Skin of body (tissue), 2 donors: ENCODE measurements around the gene CD101. TPM values are rescaled to one million over a fixed set of nuclear protein-coding genes. Genes with fewer than 3 reads are reported as not detected.

Source experiments
- DNase-seq: peaks from one replicate; lab custom pipeline; 2025; lab: John Stamatoyannopoulos, UW
- total RNA-seq: library from RNA; depleted of rRNA; stranded (reverse); fragments of >200 nt; gene quantifications from one replicate; pipeline ENCODE4 v1.2.3, GENCODE V29; 2014

The CD101 gene
- total RNA-seq, 1 donor from 2014 or later = 1.8 TPM

GRCh38 chr1:116986421-116987255 lies 14.9 kb upstream of the CD101 start:
- no peak for DNase-seq

DNA sequence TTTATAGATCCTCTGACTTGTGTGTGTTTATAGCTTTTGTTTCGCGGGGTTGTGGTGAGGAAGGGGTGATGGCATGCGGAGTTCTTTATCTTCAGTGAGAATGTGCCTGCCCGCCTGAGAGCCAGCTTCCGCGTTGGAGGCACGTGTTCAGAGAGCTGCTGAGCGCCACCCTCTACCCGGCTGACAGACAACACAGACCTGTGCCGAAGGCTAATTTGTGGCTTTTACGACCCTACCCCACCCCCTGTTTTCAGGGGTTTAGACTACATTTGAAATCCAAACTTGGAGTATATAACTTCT lies 14.4 kb upstream of the CD101 start:
- no peak for DNase-seq

DNA sequence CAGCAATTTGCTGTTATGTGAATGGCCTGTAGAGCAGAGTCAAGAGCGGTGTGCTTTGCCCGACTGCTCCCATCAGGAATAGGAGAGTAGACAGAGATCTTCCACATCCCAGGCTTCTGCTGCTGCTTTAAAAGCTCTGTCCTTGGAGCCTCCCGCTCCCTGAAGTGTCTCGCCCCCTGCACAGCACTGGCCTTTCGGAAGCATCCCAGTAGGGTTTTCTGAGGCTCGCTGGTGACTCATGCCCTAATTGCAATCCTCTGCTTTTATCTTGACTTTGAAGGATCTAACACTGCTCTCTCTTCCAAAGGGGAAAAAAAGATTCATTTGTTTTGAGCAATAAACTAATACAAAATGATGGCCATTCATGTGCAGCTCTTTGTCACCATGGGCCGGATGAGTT lies 13.3 kb upstream of the CD101 start:
- DNase-seq = no peak

DNA sequence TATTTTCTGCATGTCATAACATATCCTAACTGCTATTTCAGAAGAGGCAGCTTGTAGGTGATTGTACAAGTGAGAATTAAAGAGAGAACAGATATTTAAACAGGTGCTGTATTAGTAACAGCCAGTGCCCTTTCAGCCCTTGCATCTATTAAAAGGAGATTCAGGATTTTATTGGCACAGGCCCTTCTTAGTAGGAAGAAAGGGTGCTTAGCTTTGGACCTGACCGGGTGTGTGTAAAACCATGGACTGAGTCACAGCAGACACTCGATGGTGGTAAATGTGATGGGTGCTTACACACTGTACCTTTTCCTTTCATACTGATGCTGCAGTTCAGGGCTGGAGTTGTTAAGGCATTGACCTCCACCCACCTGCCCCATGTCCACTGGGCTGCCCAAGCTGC lies 12.7 kb upstream of the CD101 start:
- DNase-seq = no peak

DNA sequence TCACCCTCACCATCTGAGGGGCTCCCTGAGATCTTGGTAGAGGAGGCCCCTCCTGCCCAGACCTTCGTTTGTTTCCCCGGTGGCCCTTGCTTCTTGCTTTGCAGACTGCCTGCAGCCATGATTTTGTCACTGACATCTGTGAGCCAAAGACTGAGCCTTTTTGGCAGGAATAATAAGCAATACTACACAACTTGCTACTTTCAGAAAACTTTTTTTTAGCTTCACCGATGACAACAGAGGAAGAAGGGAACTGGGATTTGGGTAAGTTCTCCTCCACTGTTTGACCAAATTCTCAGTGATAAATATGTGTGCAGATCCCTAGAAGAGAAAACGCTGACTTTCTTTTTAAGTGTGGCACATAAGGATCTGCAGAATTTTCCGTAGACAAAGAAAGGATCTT lies 11.7 kb upstream of the CD101 start:
- DNase-seq = no peak

DNA sequence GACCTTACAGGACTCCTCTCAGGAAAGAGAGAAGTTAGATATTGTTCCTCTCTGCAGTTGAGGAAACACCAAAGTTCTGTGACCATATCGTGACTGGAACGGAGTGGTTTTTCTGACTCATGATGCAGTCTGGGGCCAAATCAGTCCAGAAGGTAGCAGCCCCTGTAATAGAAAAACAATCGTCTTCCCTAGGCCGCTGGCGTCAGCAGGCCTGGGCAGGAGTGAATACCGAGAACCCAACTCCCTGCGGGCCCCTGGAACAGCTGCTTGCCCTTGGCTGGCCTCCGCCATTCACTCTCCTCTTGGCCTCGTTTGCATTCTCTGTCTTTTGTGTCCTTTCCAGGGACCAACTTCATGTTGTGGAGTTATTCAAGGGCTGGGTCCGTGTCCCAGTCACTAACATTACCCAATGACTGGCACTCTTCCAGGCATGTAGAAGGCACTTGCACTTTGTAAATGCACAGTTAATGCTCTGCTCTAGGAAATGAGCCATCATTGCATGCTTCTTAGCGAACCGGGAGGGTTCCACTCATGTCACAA lies 10.9 kb upstream of the CD101 start:
- DNase-seq = peak; percentile 62

DNA sequence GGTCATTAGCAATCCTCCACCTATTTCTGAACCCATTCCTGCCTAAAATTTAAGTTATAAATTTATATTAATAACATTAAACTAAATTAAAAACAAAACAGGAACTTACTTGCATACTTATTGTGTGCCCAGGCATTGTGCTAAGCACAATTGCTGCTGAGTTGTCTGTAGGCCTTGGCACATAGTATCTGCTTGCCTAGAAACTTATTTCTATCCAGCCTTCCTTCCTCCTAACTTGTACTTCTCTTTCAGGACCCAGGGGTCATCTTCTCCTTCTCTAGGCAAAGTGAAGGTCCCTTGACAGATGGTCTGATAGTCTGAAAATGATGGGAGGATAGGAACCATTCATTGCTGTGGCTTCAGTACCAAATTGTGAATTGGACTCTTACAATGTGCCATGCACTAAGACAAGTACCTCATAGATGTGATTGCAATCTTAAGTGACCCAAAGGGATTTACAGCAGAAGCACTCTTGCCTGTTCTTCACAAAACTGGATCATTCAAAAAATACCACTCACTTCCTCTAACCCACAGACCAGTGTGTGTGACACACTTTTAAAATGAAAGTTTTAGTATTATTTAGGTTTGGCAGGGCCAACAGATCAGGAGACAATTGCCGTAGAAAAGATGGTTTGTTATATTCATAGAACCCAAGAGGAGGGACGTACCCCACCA lies 10.3 kb upstream of the CD101 start:
- DNase-seq = no peak

DNA sequence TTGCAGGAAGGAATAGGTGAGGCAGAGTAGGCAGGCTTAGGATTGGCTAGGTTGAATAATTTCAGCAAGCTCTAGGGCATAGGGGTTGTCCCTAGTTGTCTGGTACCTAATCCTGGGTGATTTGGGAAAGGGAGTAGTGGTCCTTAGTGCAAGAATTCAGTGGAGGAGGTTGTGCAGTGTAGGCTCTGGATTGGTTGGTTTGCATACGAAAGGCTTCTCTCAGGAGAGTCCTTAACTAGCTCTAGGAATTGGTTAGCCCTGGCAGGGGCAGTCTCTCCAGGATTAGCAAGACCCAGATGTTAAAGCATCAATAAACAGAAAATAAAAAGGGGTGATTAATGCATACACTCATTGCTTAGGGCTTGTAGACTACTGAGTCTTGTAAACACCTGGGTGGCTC lies 9.6 kb upstream of the CD101 start:
- DNase-seq = no peak

GRCh38 chr1:116993286-116993685 lies 8.3 kb upstream of the CD101 start:
- DNase-seq = no peak

DNA sequence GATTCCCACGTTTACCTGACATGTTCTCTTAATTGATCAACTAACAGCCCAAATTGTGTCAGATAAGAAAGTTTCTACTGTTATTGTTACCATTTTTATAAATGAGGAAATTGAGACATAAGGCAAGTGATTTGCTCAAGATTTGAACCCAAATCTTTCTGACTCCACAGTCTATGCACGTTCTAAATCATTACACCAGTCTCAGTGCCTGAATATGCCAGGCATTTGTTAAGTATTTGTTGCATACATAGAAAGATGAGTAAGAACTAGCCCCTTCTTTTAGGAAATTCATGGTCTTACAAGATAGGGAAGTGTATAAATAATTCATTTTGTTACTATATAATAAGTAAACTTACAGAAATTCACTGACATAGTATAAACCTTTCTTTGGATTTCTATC lies 7.1 kb upstream of the CD101 start:
- no peak for DNase-seq

DNA sequence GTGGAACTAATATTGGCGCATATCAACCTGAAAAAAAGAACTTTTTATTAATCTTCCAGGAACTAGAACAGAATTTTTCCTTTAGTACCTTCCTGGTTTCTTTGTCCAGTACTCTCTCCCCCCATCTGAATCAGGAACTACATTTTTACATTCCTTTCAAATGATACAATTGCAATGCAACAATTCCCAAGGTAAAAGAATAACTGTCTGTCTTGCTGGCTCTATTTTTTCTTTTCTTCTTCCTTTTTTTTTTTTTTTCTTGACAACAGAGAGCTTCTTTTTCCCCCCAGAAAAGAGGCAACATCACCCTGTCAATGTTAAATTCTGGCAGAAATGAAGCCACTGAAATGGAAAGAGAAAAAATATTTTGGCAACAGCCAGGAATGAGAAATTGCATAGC lies 4.5 kb upstream of the CD101 start:
- peak; percentile 41 for DNase-seq

- DNase-seq = no peak
These were observed 3.9 kb upstream of the CD101 start for GRCh38 chr1:116997636-116998035.

DNA sequence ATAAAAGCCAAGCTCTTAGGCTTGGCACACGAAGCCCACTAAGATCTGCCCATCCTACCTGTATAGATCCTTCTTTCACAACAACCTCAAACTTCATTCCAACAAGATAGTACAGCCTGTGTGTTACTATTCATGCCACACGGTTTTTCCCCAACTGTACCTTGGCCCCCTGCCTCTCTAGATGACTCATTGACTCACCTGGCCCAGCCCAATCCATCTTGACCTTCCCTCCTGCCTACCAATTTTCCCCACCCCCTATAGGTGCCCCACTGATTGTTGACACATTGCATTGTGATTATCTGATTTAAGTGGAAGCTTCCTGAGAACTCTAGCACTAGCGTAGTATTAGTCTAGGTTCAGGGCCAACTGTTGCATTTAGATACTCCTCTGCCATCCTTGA lies 2.0 kb upstream of the CD101 start:
- DNase-seq = no peak

DNA sequence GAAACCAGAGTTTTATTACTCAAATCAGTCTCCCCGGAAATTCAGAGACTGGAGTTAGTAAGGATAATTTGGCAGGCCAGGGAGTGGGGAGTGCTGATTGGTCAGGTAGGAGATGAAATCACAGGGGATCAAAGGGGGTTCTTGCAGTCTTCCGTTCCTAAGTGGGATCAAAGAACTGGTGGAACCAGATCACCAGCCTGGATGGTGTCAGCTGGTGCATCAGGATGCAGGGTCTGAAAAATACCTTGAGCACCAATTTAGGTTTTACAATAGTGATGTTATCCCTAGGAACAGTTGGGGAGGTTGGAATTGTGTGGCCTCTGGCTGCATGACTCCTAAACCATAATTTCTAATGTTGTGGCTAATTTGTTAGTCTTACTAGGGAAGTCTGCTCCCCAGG lies 1.4 kb upstream of the CD101 start:
- DNase-seq = no peak

DNA sequence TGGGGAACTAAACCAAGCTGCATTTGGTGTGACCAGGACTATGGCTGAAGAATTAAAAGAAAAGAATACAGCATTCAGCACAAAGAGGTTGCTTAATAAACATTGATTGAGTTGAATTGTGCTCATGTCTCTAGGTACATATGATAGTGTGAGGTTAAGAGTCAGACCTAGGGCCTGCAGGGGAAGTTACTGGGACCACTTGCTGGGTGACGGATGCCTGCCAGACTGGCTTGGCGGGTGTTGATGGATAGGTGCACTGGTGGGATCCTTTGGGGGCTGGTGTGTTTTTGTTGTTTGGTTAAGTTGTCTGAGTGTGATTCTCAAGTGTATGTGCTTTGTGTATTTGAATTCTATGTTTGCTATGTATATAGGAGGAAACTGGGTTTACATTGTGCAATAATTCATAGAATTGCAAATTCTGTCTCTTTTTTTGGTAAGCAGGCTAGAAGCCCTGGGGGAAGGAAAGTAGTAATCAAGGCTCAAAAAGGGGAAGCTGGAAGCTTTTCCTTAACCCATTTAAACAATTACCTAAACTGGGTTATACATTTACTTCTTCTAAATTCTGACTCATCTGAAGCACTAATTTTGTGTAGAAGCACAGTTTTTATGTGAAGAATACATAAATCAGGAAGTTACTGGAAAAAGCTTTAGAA lies 1.8 kb downstream of the CD101 start:
- no peak for DNase-seq

DNA sequence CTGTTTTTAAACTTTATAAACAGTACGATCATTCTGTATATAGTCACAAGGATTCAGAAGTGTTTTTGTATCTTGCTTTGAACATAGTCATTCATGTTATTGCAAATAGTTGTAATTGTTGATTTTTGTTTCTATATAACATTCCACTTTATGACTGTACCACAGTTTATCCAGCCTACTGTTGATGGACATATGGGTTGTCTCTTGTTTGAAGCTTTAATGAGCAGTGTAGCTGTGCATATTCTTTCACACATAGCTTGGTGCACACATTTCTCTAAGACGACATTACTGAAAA lies 6.1 kb downstream of the CD101 start:
- no peak for DNase-seq

DNA sequence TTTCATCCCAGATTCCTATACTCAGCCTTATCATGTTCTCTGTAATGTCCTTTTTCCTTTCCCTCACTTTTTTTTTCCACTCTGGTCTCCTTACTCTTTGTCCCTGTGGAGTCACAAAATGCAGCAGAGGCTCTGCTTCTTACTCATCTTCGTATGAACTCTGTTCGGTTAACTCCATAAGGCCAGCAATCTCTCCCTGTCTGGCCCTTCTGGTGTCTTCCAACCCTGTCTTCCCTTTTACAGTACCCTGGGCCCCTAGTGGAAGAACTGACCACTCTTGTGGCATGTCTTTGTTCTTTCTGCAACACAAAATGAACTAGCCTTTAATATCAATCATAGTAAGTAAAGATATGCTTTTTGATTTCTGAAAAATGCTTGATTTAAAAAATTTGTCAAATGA lies 7.1 kb downstream of the CD101 start:
- no peak for DNase-seq

- DNase-seq = no peak
These were observed 7.6 kb downstream of the CD101 start for GRCh38 chr1:117009132-117009531.

DNA sequence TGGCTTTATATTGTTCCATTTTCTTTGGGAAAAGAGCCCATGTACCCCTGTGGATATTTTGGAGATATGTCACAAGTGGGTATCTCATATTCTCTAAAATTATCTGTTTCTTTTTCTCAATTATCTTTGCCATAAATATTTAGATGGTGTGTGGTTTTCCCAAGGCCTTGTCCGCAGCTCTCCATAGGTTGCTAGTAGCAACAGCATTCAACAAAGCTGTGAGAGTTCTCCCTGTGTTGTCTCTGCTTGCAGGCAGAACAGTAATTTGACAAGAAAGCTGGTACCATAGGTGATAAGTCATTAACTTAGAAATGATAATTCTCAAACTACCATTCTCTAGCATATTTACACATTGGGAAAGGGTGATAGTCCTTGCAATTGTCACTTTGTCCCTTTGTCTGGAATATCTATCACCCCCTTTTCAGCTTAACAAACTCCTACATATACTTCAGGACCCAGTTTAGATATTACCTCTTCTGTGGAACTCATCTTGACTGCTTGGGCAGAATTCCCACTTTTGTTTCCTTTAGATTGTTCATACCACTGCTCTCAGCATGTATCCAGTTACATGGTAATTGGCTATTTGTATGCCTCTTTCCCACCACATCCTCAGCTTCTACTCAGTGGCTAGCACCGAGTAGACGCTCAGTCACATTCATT lies 8.9 kb downstream of the CD101 start:
- DNase-seq = no peak

DNA sequence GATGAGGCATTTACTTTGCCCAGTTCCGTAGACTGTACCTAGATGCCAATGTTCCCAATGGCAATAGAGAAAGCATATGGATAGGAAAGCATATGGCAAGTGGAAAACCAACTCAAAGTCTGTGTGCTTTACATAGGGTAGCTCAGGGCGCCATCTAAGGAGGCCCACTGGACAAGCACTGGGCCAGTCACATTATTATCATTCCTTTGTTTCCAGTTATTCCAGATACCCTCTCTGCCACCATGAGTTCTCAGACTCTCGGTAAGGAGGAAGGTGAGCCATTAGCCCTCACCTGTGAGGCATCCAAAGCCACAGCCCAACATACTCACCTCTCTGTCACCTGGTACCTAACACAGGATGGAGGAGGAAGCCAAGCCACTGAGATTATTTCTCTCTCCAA lies 9.8 kb downstream of the CD101 start:
- DNase-seq = no peak

DNA sequence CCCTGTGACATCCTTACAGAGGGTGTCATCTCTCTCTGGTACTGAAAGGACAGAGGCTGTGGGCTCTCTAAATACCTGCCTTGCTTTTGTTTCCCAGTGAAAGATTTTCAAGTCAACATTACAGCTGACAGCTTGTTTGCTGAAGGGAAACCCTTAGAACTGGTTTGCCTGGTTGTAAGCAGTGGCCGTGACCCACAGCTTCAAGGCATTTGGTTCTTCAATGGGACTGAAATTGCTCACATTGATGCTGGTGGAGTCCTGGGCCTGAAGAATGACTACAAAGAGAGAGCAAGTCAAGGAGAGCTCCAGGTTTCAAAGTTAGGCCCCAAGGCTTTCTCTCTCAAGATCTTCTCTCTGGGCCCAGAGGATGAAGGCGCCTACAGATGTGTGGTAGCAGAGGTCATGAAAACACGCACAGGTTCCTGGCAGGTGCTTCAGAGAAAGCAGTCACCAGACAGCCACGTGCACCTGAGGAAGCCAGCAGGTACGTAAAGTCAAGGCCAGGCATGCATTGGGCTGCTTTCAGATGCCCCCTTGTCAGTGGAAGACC lies 11.8 kb downstream of the CD101 start:
- no peak for DNase-seq

DNA sequence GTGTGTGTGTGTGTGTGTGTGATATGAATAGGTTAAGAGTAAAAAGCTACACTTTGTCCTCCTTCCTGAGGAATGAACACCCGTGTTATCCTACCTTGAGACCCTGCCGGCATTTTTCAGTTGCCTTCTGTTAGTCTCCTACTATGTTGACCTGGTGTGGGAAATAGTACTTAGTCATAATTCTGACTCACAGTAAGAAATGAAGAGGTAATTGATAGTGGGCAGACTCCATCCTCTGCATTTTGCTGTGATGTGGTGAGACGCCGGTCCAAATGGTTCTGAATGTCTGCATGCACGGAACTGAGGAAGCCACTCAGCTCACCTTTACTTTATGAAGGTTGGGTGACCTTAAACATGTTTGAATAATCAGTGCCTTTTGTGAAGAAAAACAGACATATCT lies 12.6 kb downstream of the CD101 start:
- no peak for DNase-seq
